ENCODE data around the gene IFNA1.
"Not testable (repeated sequence)": the region's sequence is repeated elsewhere in the genome, so short reads cannot be mapped to it uniquely, and the experiment has no call there.

IFNA1 gene

DNA sequence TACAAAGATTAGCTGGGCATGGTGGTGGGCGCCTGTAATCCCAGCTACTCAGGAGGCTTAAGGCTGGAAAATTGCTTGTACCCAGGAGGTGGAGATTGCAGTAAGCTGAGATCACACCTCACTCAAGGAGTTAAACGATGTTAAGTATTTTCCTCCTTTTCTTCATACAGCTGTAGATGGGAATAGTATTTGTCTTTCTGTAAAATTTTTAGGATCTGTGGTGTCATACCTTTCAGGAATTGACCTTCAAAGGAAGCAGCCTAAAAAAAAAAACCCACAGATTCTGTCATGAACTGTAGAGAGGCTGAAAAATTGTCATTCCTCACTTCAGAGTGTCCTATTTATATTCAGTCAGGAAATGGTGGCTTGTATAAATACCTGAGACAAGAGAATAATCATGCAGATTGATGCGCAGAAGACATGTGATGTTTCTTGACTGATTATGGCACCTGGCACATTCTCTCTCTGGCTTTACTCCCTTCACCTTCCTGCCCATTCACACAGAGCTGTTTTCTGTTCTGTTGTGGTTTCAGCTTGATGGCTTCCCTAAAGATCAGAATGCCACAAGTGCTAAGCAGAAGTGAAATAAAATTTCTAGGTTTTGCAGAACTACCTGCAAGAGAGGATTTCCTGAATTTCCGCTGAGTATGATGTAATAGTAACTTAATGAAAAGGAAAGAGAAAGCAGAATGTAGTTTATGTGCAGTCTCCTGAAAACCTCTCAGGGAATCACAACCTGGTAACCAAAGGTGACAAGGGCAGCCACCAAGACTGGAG lies 3.8 kb downstream of the IFNA1 start:
- no peak for DNase-seq (ENCODE audit: low read depth in 1 of 2, low spot score in 1 of 2)

DNA sequence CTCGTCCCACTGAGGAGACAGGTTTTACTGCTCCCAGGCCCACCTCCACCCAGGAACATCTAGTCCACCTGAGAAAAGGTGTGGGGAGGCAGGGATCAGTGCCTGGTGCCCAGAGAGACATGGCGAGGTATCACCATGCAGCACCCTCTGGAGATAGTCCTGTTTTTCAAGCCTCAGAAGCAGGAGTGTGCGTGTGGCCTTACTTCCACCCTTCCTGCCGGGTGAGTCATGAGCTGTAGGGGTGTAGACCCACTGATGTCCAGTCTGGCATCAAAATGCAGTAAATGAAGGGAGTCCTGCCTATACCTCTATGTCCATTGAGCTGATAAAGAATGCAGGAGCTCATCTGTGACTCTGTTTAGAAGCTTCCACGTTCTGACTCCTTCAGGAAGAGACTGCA lies 9.1 kb downstream of the IFNA1 start:
- not testable (repeated sequence) for DNase-seq (ENCODE audit: low read depth in 1 of 2, low spot score in 1 of 2)

DNA sequence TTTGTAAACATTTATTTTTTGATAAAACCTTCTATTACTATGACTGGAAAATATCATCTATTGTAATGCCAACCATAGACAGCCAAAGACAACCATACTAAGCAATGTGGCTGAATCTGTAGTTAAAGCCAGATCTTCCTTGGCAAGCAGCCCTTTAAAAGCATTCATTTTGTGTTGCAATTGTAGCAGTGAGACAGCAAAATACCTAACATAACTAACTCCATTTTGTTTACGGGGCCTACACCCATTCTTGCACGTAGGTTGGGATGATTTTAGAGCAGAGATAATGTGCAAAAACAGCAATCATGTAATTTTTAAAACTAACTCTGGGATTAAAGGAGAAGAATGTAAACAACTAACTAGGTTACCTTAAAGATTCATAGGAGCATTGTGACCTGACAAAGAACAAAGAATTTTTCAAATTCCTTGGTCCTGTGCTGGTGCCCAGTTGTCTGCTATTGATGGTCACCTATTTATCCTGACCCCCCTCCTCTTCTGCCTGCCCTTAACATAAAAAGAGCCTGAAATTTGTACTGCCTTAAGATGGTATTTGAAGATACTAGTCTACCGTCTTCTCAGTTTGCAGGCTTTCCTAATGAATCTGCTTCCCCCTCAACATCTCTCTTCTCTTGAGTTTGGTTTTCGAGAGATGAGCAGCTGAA lies 10.6 kb downstream of the IFNA1 start:
- DNase-seq (ENCODE audit: low read depth in 1 of 2, low spot score in 1 of 2): no peak

DNA sequence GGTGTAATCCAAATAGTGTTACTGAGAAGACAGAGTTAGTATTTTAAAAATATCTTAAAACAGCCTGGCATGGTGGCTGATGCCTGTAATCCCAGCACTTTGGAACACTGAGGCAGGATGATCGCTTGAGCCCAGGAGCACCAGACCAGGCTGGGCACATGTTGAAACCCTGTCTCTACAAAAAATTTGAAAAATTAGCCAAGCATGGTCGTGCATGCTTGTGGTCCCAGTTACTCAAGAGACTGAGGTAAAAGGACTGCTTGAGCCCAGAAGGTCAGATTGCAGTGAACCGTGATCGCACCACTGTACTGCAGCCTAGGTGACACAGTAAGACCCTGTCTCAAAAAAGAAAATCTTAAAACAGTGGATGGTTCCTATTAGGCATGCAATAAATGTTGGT lies 12.4 kb downstream of the IFNA1 start:
- DNase-seq (ENCODE audit: low read depth in 1 of 2, low spot score in 1 of 2): no peak

DNA sequence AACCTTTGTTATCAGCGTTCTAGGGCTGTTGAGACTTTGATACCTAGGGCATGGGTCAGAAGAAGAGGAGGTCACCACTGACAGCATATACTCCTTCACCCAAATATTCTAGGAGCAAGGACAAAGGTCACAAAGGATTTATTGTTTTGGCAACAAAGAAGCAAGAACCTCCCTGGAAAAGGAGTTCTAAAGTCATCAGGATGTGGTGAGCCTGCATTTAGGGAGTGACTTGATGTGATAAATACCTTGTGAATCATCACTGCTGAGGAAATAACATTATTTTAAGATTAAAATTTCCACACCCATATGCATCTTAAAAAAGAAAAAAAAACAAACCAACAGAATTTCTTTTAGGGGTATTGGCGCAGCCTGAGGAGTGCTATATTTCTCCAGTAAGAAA lies 13.9 kb downstream of the IFNA1 start:
- no peak for DNase-seq (ENCODE audit: low read depth in 1 of 2, low spot score in 1 of 2)

DNA sequence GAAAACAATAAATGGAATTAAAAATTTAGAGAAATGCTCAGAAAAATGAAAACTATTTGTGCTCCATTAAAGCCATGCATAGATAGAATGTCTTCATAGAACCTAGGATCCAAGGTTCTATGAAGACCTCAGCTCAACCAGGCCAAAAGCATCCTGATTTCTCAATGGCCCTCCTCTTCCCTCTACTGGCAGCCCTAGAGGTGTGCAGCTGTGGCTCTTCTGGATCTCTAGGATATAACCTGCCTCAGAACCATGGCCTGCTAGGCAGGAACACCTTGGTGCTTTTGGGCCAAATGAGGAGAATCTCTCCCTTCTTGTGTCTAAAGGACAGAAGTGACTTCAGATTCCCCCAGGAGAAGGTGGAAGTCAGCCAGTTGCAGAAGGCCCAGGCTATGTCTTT lies 15.1 kb downstream of the IFNA1 start:
- no peak for DNase-seq (ENCODE audit: low read depth in 1 of 2, low spot score in 1 of 2)

DNA sequence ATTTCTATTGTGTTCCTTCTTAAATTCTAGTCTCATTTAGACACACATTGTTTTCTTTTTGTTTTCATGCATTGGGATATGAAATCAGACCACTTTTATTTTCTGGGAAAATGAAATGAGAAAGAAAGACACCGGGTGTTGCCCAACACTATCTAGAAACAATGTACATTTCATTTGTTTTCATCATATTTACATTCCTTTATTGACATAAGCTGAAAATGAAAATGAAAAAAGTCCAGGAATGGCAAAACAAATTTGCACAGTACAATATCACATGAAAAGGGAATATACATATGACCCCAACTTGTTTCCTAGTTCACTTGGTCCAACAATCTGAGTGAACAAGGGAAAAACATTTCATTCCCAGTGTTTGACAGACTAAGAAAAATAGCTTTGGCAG lies 21.1 kb downstream of the IFNA1 start:
- DNase-seq (ENCODE audit: low read depth in 1 of 2, low spot score in 1 of 2): no peak

DNA sequence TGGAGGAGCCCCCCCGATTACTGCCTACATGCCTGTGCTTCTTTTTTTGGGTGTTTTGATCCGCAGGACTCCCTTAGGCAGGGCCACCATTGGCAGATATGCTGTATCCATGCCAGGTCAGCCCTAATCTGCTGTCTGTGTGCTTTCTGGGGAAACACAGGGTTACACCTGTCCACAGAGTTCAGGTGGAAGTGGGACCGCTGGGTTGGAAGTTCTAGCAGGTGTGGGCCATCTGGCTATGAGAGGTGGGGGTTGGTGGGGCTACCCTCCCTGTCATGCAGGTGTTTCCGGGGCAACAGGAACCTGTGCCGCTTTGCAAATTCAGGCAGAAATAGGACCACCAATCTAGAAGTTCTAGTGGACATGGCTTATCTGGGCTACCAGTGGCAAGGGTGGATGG lies 24.9 kb downstream of the IFNA1 start:
- no peak for DNase-seq (ENCODE audit: low read depth in 1 of 2, low spot score in 1 of 2)

DNA sequence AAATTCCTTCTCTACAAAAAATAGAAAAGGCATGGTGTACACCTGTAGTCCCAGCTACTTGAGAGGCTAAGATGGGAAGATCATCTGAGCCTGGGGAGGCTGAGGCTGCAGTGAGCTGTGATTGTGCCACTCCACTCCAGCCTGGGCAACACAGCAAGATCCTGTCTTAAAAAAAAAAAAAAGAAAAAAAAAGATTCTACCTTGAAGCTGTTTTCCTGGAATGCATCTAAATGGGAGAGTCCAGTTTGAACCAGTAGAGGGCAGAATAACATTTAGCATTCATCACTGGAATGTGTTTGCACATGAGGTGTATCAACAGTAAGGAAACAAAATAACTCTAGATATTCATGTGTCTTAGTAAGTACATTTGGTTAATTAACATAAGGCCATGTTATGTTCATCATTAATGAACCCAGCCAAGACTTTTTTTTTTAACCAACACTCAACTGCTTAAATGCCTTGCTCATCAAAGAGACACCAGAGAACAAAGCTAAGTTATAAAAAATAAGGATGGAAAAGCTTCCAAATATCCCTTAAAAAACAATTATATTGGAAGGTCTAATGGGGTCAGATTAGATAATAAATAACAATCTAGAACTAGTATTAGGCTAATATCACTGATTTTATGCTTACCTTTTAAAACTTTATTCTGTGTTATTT lies 25.8 kb downstream of the IFNA1 start:
- no peak for DNase-seq (ENCODE audit: low read depth in 1 of 2, low spot score in 1 of 2)

DNA sequence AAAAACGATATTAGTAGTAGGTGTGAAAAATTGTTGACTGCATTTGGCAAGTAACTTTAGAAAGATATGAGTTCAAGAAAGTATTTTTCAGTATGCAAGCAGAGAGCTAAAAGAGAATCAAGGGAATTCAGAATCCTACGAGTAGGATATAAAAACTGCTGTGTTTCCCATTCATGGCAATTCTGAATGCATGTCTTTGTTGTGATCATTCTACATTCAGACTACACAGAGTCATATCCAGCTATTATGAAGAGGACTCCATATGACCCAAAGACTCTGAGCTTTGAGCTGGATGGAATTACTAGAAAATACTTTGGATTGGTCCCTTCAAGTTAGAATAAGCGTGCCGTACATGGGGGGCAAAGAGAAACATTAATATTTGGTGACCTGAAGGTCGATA lies 29.9 kb downstream of the IFNA1 start:
- no peak for DNase-seq (ENCODE audit: low read depth in 1 of 2, low spot score in 1 of 2)

DNA sequence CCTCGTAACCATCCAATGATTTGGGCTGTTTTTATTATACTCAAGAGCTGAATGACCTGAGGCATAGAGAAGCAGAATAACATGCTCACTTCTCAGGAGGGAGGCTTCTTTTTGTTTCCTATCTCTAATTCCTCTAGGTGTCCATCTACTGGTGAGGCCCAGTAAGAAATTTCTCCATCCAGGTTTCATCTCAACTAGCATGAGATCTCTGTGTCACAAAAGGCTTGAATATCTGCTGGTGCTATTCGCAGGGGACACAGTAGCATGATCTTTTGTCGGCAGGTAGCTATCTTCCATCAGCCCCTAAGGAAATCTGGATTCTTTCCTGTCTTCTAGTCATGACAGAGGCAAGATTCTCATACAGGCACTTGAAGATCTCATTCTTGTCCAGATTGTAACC lies 33.0 kb downstream of the IFNA1 start:
- DNase-seq (ENCODE audit: low read depth in 1 of 2, low spot score in 1 of 2): no peak

DNA sequence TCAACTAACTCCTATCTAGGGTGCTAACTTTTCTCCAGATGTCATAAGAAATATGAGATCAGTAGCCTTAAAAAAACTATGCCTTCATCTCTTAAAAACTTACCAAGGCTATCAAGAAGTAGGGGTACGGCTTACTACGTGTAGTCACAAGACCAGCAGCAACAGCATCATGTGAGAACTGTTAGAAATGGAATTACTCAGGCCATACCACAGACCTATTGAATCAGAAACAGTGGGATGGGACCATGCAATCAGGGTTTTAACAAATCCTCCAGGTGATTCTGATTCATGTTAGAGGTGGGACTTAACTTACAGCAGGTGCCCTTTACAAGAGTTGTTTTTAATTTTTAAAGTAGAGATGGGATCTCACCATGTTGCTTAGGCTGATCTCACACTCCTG lies 37.2 kb downstream of the IFNA1 start:
- DNase-seq (ENCODE audit: low read depth in 1 of 2, low spot score in 1 of 2): no peak

DNA sequence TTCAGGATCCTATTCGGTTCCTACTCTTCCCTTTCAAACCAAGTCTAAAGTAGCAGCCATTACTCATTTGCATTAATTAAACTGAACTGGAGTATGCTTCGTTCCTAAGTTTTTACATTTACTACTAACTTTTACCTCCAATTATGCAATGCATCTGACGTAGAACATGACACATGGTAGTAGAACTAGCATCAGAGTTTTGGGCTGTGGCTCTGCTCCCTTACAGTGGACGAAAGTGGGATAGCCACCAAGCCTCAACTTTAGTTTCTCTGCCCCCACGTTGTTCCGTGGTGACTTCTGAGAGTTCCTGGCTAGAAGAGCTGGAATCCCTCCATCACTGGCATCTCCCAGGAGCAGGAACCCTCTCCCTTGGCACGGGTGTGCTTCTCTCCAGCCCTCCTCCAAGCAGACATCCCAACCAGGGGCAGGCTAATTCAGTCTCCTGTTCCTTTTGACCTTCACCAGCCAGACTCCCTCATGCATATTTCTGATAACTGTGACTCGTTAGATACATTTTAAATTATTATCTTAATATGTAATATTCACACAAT lies 39.0 kb downstream of the IFNA1 start:
- DNase-seq (ENCODE audit: low read depth in 1 of 2, low spot score in 1 of 2): no peak

DNA sequence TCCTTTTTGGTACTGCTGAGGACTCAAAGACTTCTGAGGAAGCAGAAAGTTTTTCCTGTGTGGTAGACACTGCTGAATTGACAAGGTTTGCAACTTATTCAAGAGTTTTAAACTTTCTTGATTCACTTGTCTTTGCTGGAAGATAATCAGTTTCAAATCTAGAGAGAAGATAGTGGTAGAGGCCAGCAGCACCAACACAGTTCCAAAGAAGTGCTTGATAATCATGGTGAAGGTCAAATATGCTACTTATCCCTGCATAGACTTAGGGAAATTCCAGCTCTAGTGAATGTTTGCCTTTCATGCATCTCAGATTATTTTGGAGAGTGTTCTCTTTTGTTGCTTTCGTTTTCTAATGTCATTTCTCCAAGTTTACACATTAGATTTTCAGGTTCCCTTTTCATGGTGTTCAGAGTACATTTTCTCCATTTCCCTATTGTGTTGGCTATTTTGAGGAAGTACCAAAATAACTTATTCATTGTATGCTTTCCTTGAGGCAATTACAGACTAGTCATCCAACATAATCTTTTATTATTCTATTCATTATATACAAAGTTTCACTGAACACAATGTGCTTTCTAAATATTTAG lies 41.3 kb downstream of the IFNA1 start:
- no peak for DNase-seq (ENCODE audit: low read depth in 1 of 2, low spot score in 1 of 2)

DNA sequence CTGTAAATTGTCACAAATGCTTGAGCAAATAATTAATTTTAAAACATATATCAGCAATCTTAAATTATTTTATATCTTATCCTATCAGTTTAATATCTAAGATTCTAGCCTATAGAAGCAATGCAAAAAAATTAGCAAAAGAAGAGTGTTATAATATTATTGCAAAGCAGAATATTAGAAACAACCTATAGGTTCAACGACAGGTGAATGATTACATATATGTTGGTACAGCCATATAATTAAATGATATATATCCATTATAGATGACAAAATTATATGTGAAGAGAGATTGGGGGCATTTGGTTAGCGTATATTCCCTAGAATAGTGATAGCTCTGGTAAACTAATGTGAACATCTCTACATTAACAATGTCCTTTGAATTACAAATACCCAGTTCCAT lies 42.0 kb downstream of the IFNA1 start, which contains the start of gene IFNE:
IFNE (minus strand) TSS at position 101 of the 400 bp plus-strand sequence. CDS start 619 bp downstream, outside the sequence.
- no peak for DNase-seq (ENCODE audit: low read depth in 1 of 2, low spot score in 1 of 2)
